Cerebellar nuclear complex (tissue), 1 donor: ENCODE data around the gene ATRN.

Source experiments
- DNase-seq, 2 experiments: peaks; one replicate each; lab custom pipeline; 2025; lab: John Stamatoyannopoulos, UW

ATRN gene

DNA sequence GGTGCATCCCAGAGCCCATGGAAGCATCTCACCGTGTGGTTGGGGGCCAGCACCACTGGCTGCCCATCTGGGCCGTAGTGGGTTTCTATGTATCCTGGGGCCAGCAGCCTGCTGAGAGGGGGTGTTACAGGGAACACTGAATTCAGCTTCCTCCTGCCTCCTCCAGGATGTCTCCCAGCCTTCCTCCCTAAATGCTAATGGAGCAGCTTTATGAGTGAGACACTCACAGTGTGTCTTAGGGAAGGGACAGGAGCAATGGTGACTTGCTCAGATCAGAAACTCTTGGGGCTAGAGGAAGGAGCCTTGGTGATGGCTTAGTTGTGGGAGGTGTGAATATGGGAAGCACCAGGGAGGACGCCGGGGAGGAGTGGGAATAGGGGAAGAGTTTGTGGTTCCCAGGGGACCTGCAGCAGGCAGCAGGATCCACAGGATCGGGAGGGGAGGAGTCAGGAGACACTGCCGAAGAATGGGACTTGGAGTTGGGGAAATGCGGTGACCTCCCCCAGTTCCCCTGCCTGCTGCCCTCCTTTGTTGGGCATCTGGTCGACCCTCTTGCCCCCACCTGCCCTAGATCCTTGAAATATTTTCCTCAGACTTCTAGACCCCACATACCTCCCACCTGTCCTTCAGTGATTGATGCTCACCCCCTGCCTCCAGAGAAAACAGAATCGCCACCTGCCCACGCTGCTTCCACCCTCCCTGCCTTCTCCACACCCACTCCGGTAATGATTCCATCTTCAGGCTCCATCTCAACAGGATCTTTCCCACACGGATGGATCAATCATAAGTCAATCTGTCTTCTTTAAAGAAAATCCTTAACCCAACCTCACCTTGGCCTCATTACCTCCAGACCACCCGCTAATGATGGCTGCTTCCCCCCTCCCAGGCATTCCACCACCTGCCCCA, 204.4 kb downstream of the ATRN start:
- no peak for DNase-seq

GRCh38 chr20:3677733-3678132, 206.9 kb downstream of the ATRN start:
- DNase-seq, result no peak

DNA sequence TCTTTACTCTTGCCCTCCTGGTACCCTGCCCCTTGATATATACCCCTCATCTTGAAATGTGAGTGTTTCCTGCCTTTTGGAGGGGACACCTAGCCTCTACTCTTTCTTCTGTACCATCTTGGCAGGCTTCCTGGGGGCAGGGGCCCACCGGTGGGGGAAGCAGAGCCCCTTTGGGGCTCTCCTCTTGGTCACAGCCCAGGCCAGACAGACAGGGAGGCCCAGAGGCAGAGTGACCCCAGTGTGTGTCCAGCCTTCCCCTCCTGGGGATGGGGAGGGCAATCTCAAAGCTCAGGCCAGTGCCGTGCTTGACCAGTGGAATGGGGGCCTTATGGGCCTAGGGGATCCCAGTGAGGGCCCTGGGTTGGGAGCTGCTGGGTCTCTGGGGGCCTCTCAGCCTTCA, 207.4 kb downstream of the ATRN start:
- DNase-seq, result no peak

DNA sequence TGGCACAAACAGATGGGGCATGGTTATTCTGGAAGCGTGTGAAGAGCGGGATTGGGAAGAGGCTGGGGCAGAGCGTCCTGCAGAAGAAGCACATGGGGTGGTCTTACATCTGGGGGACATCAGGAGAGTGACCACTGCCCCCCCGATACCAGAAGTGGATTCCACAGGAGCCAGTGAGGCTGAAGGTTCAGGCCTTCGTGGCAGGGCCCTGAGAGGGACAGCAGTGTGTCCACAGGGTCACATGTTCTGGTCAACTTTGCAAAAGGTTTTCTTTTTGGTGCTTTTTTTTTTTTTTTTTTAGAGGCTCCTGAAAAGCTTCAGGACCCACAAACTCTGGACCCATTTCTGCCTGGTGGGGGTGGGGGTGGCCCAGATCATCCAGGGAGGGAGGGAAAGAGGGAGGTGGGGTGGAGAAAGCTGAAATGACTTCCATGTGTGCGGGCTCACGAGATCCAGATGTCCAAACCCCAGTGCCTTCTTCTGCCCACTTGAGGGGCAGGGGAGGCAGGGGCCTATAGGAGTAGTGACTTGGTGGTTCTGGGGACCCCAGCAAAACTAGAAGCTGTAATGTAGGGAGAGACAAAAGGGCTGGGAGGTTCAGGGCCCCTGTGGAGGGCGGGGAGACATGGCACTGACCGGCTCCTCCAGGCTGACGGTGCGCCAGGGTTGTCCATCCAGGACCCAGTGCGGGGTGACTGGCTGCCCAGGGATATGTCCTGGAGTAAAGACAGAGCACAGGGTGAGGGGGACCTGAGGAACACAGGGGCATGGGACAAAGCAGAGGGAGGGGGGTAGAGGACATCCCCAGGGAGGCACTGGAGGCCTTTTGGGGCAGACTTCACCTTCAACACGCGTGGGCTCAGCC, 208.3 kb downstream of the ATRN start:
- DNase-seq, result no peak

- DNase-seq, result no peak
Measured at GRCh38 chr20:3679749-3680700, 209.2 kb downstream of the ATRN start.

DNA sequence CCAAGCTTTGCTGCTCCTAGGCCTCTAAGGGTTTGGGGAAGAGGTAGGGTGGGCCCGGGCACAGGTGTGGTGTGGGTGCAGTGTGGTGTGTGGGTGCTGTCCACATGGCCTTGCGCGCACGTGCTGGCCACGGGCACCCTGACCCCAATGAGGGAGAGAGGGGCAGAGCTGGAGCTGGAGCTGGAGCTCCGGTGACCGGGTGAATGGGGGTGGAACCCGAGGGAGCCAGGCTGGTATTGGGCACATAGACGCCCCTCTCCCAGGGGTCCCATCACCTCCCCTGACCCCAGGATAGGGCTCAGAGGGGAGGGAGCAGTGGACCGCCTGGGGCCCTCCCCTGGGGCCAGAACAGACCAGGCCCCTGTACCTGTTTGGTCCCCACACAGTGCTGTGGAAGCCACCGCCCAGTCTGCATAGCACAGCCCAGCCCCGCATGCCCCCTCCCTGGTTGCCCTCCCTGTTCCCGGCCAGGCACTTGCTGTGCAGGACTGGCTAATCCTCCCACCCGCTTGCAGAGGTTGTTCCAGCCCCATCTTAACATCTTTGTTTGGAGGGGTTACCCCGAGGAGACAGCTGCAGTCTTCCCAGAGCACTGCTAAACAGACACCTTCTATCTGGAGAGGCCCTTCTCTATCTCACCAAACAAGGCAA, 210.0 kb downstream of the ATRN start:
- DNase-seq, result no peak

DNA sequence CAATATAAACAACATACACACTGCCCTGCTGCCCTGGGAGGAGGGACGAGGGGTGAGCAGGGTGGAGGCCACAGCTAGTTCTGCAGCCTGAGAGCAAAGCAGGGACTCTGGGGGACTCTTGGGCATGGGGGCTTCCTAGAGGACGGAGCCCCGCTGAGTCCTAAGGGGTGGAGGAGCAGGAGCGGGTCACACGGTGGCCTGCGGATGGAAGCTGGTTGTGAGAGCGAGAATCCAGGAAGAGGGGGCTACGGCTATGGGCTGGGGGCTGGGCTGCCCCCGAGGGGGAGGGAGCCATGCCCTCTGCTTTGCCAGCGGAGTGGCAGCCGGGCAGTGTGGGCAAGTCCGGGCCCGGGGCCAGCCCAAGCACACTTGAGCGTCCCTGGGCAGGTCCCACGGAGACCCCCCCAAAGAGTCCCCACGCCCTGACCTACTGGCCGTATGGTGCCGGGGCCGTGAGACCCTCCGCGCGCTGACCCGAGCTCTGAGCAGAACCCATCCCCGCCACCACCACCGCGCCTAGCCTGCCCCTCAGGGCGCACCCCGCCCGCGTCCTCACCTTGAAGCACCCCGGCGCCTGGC, 210.6 kb downstream of the ATRN start:
- DNase-seq, result no peak

- DNase-seq, result no peak
Measured at GRCh38 chr20:3681931-3682781, 211.3 kb downstream of the ATRN start, which contains the start of gene ADAM33. Gene ADAM33, minus strand, starts transcription at chr20:3682010. Its CDS starts 6 bp downstream, at chr20:3682004.

DNA sequence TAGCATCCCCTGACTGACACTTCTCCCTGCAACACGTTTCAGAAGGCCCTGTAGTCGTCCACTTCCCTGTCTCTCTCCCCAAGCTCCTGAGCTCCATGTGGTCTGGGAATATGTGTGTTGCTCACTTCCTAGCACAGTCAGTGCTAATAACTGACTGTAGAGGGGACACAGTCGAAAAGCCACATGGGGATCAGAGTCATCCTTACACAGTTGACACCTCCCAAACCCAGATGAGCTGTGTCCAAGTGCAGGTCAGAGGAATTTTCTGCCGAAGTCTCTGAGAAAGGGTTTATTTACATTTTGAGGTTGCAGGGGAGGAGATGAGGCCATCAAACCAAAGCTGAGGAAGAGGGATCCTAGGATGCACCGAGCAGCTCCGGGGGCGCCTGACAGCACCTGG, 214.5 kb downstream of the ATRN start:
- DNase-seq, result no peak

DNA sequence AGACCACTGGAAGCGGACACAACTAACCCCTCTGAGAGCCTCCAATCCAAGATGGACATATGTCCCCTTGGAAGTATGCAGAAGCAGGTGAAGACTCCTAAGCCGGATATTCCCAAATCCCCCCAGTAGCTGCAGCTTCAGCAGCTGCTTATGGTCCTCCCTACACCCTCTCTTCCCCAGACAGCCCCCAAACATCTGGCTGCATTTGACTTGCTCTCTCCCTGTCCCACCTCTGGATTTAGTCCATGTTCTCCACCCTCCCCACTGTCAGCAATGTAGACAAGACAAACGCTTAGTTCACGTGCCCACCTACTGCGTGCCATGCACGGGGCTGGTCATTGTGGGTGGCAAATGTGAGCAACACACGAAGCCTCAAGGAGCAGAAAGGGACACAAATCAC, 215.6 kb downstream of the ATRN start:
- DNase-seq, result no peak

DNA sequence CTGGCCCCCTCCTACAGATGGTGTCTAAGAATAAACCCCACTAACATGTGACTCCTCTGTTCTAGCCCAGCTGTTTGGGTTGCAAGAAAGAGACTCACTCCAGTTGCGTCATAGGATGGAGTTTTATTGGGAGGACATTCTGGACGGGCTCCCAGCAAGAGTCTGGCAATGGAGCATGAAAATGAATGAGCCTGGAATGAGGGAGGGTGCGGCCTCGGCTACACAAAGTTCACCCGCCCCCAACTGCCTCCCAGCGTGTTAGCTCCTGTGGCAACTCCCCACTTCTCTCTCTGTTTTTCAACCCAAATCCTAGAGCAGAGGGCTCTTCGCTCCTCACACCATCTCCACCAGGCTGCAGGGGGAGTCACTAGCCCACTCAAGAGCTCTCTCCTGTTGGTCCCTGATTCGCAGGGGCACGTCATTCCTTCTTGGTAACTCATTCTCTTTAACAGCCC, 216.1 kb downstream of the ATRN start:
- DNase-seq, result no peak

DNA sequence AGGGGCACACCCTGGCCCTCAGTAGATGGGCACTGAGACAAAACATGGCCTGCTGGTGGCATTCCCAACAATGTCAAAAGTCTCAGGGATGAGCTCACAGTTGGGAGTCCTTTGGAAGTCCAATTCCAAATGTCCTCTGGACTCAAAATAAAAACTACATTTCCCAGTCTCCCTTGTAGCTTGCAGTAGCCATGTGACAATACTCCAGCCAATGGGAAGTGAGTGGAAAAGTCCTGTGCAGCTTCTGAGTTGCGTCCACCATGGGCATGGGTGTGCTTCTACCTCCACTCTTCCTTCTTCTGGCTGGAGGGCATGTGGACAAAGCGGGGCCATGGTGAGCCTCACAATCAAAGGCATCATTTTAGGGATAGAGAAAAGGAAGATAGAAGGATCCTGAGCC, 216.8 kb downstream of the ATRN start:
- DNase-seq, result no peak

GRCh38 chr20:3689978-3690377, 219.2 kb downstream of the ATRN start:
- DNase-seq, result no peak

DNA sequence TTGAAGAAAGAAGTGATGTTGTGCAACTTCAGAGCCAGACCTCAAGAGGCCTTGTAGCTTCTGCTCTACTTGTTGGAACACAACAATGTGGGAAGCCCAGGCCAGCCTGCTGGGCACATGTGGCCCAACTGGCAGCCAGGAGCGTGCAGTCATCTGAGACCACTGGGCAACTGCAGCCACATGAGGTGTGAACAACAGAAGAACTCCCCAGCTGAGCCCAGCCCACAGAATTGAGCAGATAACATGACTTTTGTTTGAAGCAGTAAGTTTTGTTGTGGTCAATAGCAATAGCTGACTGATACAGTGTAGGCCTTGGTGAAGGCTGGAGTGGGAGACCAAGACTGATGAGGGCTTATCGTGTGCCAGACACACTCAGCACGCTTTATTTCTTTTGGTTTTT, 219.6 kb downstream of the ATRN start:
- no peak for DNase-seq

GRCh38 chr20:3691306-3691705, 220.5 kb downstream of the ATRN start:
- DNase-seq, result no peak

- DNase-seq, result no peak
Measured at GRCh38 chr20:3691897-3692296, 221.1 kb downstream of the ATRN start.

DNA sequence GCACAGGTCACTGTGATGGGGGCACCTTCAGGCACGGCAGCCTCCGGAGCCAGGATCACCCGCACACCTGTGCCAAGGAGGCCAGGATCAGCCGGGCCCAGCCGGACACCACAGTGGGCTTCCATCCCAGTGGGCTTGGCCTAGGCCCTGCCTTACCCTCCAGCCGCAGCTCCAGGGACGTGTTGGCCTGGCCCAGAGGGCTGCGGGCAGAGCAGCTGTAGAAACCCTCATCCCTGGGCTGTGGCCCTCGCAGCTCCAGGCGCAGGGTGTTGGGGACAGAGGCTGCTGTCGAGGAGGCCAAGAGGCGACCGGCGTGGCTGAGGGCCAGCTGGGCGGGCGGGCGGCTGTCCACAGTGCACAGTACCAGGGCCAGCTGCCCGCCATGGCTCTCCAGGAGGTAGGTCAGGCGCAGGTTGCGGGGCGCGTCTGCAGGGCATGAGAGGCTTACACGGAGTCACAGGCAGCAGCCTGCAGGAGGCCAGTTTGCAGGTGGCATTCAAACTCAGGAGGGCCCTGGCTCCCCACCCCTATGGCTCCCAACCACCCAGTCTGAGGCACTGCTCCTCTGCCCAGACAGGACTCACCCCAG, 222.0 kb downstream of the ATRN start:
- no peak for DNase-seq

GRCh38 chr20:3693376-3693775, 222.6 kb downstream of the ATRN start:
- no peak for DNase-seq

GRCh38 chr20:3694864-3695263, 224.0 kb downstream of the ATRN start:
- DNase-seq, result no peak
